ENCODE data around the gene RSBN1L. TPM values are rescaled to one million over a fixed set of nuclear protein-coding genes. Genes with fewer than 3 reads are reported as not detected.

RSBN1L gene
- total and polyA plus RNA-seq, 2 of the 8 experiments (the other 6 are each of a cell fraction or from before 2014, with no cell fraction given): 4.1 to 22.1 TPM

DNA sequence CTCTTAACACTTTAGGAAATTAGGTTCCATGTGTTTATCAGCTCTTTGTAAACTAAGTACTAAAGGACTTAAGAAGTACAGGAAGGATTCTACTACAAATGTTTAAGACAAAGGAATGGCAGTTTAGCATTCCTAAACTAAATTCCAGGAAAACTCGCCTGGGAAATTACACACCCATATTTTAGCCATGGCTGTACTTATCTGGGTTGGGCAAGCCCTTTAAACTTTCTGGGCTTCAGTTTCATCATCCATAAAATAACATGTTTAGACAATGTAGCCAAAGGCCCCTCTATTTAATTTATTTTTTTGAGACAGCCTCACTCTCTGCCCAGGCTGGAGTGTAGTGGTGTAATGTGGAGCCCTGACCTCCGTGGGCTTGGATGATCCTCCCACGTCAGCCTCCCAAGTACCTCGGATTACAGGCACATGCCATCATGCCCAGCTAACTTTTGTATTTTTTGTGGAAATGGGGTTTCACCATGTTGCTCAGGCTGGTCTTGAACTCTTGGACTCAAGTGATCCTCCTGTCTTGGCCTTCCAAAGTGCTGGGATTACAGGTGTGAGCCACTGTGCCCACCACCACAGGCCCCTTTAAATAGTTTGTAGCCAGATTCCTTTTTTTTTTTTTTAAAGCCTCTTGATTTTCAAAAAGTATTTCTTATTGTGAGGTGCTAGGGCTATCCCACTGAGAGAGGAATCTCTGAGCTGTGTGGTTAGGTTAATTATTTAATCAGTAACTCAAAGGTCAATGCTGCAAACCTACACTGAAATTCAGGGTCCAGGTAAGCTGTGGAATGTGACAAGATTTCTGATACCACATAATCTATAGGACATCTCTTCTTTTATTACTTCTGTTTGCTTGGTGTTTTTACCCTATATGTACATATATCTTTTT is 69.9 kb downstream of the RSBN1L start:
- CTCF ChIA-PET (ENCODE audit: partially characterized antibody): interaction anchor here (0.6 to 1.9 kb wide), 5 partner anchors 9 to 137 kb away, joined by 3 to 7 read pairs (median 4); no protein-coding TSS in a partner anchor
- Histone ChIP-seq H3K36me3 (ENCODE audit: control insufficient read depth in 2 of 4, insufficient read depth in 4 of 4, low read length in 3 of 4) (peaks cover 0 to 4% (median 0%) of the 10 kb centered on the region in 4 experiments; a peak in 2 of 8 replicates), H3K23me2 (ENCODE audit: low read depth, low read length) (no peaks in the 10 kb centered on the region)
- TF ChIP-seq YY1 (IDR thresholded peaks at IDR 0.05; ENCODE audit: low read depth, low read length): no peak
- TF ChIP-seq, protein P1, sequence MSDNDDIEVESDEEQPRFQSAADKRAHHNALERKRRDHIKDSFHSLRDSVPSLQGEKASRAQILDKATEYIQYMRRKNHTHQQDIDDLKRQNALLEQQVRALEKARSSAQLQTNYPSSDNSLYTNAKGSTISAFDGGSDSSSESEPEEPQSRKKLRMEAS (IDR thresholded peaks at IDR 0.05): no peak
- no peak for TF ChIP-seq SP1 (IDR thresholded peaks at IDR 0.05; ENCODE audit: low read depth, low read length)
- TF ChIP-seq KDM5A (IDR thresholded peaks at IDR 0.05; ENCODE audit: low read length): no peak
- TF ChIP-seq TAF1 (IDR thresholded peaks at IDR 0.05; ENCODE audit: low read depth, low read length): no peak
- TF ChIP-seq TAF7 (optimal IDR thresholded peaks at IDR 0.05; ENCODE audit: borderline replicate concordance, low read depth, low read length): no peak
- TF ChIP-seq ZNF274 (IDR thresholded peaks at IDR 0.05; ENCODE audit: borderline replicate concordance, extremely low read depth, low read length): no peak
- no peak for TF ChIP-seq GTF2F1 (IDR thresholded peaks at IDR 0.05; ENCODE audit: borderline replicate concordance, low read depth, low read length)
- no peak for TF ChIP-seq SP4 (IDR thresholded peaks at IDR 0.05; ENCODE audit: low read length)
- no peak for TF ChIP-seq SRF (IDR thresholded peaks at IDR 0.05; ENCODE audit: low read depth, low read length)
- no peak for TF ChIP-seq EZH2 (IDR thresholded peaks at IDR 0.05; ENCODE audit: low read depth, low read length, severe bottlenecking)
- TF ChIP-seq MAFK (IDR thresholded peaks at IDR 0.05; ENCODE audit: low read depth, low read length): no peak

More for the DNA sequence above, 69.9 kb downstream of the RSBN1L start:
- H3K18ac ChIP-seq (ENCODE audit: extremely low read depth, low read length): no peak overlapping the region
- H3K4ac ChIP-seq (replicated peaks; ENCODE audit: insufficient read length, low read depth, low read length): no peak overlapping the region
- no peak overlapping the region for H3K9ac ChIP-seq (replicated peaks in 1 of 4; ENCODE audit: extremely low read depth in 1 of 4, low read depth in 3 of 4, low read length in 3 of 4)
- WGBS, 2 experiments (ENCODE audit: extremely low coverage in 1 of 2, insufficient coverage in 1 of 2, insufficient read length in 1 of 2, insufficient replicate concordance in 2 of 2, low coverage in 1 of 2, low lambda C conversion rate in 2 of 2, missing lambda C conversion rate in 1 of 2): 87% methylated on average over 4 of the region's 4 CpGs; no CpG with 5 or more reads in 1 of the 2 experiments
- H3K27me3 ChIP-seq (replicated peaks in 1 of 4; ENCODE audit: control insufficient read depth in 3 of 4, extremely low read depth in 1 of 4, insufficient read depth in 3 of 4, low read length in 3 of 4): no peaks in the 10 kb centered on the region
- peaks cover 0 to 2% of the 10 kb centered on the region in 2 experiments for H4K20me1 ChIP-seq (replicated peaks in 1 of 2; ENCODE audit: control insufficient read depth in 1 of 2, insufficient read depth in 2 of 2, low read length in 2 of 2)
- H4K8ac ChIP-seq (ENCODE audit: extremely low read depth, insufficient read depth, low read length): no peak overlapping the region
- no peak overlapping the region for H4K5ac ChIP-seq (ENCODE audit: insufficient read length, low read depth, low read length)
- no peak for FAIRE-seq
- H2BK120ac ChIP-seq (replicated peaks; ENCODE audit: low read depth, low read length): no peak overlapping the region
- H3K79me2 ChIP-seq (ENCODE audit: control insufficient read depth in 1 of 2, insufficient read depth in 2 of 2, low read length in 2 of 2): peaks cover 0 to 30% of the 10 kb centered on the region in 2 experiments; a peak in 2 of 4 replicates
- no peak overlapping the region for H3K4me3 ChIP-seq (ENCODE audit: extremely low read depth in 1 of 4, insufficient read depth in 2 of 4, low read depth in 3 of 4, low read length in 4 of 4)
- 0 out of 2 replicates have a peak overlapping the region, but pooled peaks have one; percentile 42 for H2AK5ac ChIP-seq (ENCODE audit: low read depth, low read length)
- H3K23ac ChIP-seq (ENCODE audit: insufficient read length): no peak overlapping the region
- no peak overlapping the region for H4K91ac ChIP-seq (replicated peaks; ENCODE audit: insufficient read length, low read length)
- no peak overlapping the region for H3K4me2 ChIP-seq (ENCODE audit: insufficient read depth in 1 of 2, low read depth in 2 of 2, low read length in 2 of 2)
- no peaks in the 10 kb centered on the region for H3K79me1 ChIP-seq (ENCODE audit: low read depth, low read length)
- H3K56ac ChIP-seq (replicated peaks; ENCODE audit: insufficient read length, low read depth, low read length): no peak overlapping the region
- no peak overlapping the region for H3K27ac ChIP-seq (ENCODE audit: low read depth, low read length)
- POLR2A ChIA-PET (ENCODE audit: partially characterized antibody): interaction anchor here (0.6 kb wide), 1 partner anchor 223 kb away, joined by 3 read pairs; no protein-coding TSS in a partner anchor
- H2BK5ac ChIP-seq (ENCODE audit: low read depth, low read length): no peak overlapping the region
- H2BK12ac ChIP-seq (ENCODE audit: low read depth, low read length): no peak overlapping the region
- H2BK20ac ChIP-seq (ENCODE audit: low read length): no peak overlapping the region
- no peak overlapping the region for H2BK15ac ChIP-seq (ENCODE audit: low read length)
- no peaks in the 10 kb centered on the region for H3K9me3 ChIP-seq (ENCODE audit: insufficient read depth in 2 of 2, low read depth in 1 of 2, low read length in 1 of 2)
- no peak overlapping the region for H3K14ac ChIP-seq (ENCODE audit: insufficient read length)
- no peak for DNase-seq (ENCODE audit: low read depth in 1 of 2, low spot score in 2 of 2)
- H3K4me1 ChIP-seq (replicated peaks in 1 of 4; ENCODE audit: control insufficient read depth in 3 of 4, insufficient read depth in 4 of 4, low read length in 3 of 4): 0 out of 7 replicates have a peak, but pooled peaks cover 0 to 2% (median 0%) of the 10 kb centered on the region in 4 experiments
- no peak overlapping the region for H2AFZ ChIP-seq (ENCODE audit: low read length)

Data from H1 (cell line).